Nephron (organoid): ENCODE results near the gene SINHCAF.

Experiments used
- H3K27ac Mint-ChIP-seq, 3 experiments: 2 replicates each; pipeline ENCODE4 v1.8.0; 2020; ENCODE audit warnings: mixed read lengths in 3 of 3, mild to moderate bottlenecking in 2 of 3, moderate library complexity in 1 of 3
- H3K27me3 Mint-ChIP-seq: 2 replicates; pipeline ENCODE4 v1.8.0; 2021; ENCODE audit warnings: low read depth, mild to moderate bottlenecking, moderate library complexity, mixed read lengths
- H3K36me3 Mint-ChIP-seq: 2 replicates; pipeline ENCODE4 v1.8.0; 2020; ENCODE audit warnings: low read depth, mixed read lengths
- H3K4me1 Mint-ChIP-seq: 2 replicates; pipeline ENCODE4 v1.8.0; 2020; ENCODE audit warnings: mixed read lengths
- H3K4me3 Mint-ChIP-seq, 3 experiments: 2 replicates each; pipeline ENCODE4 v1.8.0; 2020; ENCODE audit warnings: mild to moderate bottlenecking in 3 of 3, mixed read lengths in 3 of 3, moderate library complexity in 2 of 3
- H3K9me3 Mint-ChIP-seq: 2 replicates; pipeline ENCODE4 v1.8.0; 2020; ENCODE audit warnings: mixed read lengths
- TF ChIP-seq, protein P1 (sequence below), 3 experiments: fragments of 200-600 bp; sonication (generic); IDR thresholded peaks; one replicate each; pipeline ENCODE4 v1.5.0; 2021; ENCODE audit warnings: antibody characterized with exemption in 3 of 3; ENCODE audit not compliant: unreplicated experiment in 3 of 3

The SINHCAF gene

DNA sequence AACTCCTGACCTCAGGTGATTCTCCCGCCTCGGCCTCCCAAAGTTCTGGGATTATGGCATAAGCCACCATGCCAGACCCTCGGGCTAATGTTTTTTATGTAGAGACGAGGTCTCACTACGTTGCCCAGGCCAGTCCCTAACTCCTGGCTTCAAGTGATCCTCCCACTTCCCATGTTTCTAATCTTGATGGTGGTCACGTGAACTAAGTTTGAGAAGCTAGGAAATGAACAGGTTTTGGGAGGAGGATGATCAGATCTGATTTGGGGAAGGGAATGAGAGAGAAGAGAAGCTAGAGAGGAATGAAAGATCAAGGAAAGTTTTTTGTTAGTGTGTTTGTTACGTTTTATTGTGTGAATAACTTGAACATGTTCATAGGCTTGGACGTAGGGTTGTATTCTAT, 17.2 kb upstream of the SINHCAF start:
- Mint-ChIP-seq H3K4me1 (peaks cover 17% of the 10 kb centered on the region), H3K4me3 (no peak overlapping the region), H3K9me3 (no peaks in the 10 kb centered on the region), H3K36me3 (no peaks in the 10 kb centered on the region), H3K27me3 (no peaks in the 10 kb centered on the region), H3K27ac (no peak overlapping the region)
- TF ChIP-seq, protein P1, sequence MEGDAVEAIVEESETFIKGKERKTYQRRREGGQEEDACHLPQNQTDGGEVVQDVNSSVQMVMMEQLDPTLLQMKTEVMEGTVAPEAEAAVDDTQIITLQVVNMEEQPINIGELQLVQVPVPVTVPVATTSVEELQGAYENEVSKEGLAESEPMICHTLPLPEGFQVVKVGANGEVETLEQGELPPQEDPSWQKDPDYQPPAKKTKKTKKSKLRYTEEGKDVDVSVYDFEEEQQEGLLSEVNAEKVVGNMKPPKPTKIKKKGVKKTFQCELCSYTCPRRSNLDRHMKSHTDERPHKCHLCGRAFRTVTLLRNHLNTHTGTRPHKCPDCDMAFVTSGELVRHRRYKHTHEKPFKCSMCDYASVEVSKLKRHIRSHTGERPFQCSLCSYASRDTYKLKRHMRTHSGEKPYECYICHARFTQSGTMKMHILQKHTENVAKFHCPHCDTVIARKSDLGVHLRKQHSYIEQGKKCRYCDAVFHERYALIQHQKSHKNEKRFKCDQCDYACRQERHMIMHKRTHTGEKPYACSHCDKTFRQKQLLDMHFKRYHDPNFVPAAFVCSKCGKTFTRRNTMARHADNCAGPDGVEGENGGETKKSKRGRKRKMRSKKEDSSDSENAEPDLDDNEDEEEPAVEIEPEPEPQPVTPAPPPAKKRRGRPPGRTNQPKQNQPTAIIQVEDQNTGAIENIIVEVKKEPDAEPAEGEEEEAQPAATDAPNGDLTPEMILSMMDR (IDR thresholded peaks at IDR 0.05; ENCODE audit: unreplicated experiment in 3 of 3): no peak

GRCh38 chr12:31342286-31342685, 16.3 kb upstream of the SINHCAF start:
- no peaks in the 10 kb centered on the region for H3K9me3 Mint-ChIP-seq
- no peaks in the 10 kb centered on the region for H3K27me3 Mint-ChIP-seq
- H3K27ac Mint-ChIP-seq: peak overlapping the region; percentile 0 to 6 (median 3)
- no peaks in the 10 kb centered on the region for H3K36me3 Mint-ChIP-seq
- no peak overlapping the region for H3K4me3 Mint-ChIP-seq
- TF ChIP-seq, protein P1 (IDR thresholded peaks at IDR 0.05; ENCODE audit: unreplicated experiment in 3 of 3): no peak
- peaks cover 17% of the 10 kb centered on the region for H3K4me1 Mint-ChIP-seq

DNA sequence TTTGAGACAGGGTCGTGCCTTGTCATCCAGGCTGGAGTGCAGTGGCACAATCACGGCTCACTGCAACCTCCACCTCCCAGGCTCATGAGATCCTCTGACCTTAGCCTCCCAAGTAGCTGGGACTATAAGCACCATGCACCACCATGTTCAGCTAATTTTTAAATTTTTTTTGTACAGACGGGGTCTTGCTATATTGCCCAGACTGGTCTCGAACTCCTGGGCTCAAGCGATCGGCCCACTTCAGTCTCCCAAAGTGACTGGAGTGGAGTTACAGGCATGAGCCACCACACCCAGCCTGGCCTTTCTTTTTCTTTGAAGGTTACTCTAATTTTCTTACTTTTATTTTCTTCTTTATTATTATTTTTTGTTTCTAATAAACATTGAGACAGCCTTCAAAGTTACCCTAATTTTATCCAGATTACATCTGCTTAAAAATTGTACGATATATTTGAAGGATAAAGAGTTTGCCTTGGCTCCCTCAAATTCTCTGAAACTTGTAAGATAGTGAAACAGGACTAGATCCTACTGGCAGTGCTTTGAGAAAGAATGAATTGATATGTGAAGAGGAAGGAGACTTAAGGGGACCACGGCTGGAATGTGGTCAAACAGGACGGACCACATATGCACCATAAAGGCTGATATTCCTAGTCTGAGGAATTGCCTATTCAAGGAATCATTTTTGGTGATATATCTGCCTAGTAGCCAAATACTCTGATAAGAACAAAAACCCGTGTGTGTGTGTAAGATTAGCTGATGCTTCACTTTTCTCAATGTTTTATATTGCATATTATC, 14.1 kb upstream of the SINHCAF start:
- no peak overlapping the region for H3K4me3 Mint-ChIP-seq
- peaks cover 7% of the 10 kb centered on the region for H3K4me1 Mint-ChIP-seq
- TF ChIP-seq, protein P1 (IDR thresholded peaks at IDR 0.05; ENCODE audit: unreplicated experiment in 3 of 3): no peak
- no peaks in the 10 kb centered on the region for H3K36me3 Mint-ChIP-seq
- H3K27me3 Mint-ChIP-seq: no peaks in the 10 kb centered on the region
- H3K9me3 Mint-ChIP-seq: no peaks in the 10 kb centered on the region
- peak overlapping the region in 1 of 3 experiments; percentile 6 for H3K27ac Mint-ChIP-seq

GRCh38 chr12:31337952-31338351, 12.0 kb upstream of the SINHCAF start:
- no peaks in the 10 kb centered on the region for H3K27me3 Mint-ChIP-seq

DNA sequence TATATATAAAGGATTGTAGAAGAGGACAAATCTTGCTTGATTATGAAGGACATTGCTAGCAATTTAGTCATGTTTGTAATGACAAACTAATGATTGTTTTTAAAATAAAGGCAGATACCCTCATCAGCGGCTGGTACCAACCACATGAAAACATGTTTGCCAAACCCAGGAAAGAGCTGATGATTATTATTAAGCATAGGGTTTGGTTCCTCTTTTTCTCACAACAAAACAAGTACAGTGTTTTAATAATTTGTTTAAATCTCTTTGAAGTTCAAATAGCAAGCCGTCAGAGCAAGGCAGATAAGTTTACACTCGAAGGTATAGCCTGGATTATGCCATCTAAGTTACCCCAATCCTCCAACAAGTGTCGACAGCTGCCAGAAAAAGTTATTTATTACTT, 5.3 kb upstream of the SINHCAF start:
- Mint-ChIP-seq H3K27ac (no peak overlapping the region), H3K9me3 (no peaks in the 10 kb centered on the region), H3K4me1 (peaks cover 6% of the 10 kb centered on the region), H3K4me3 (no peak overlapping the region), H3K27me3 (no peaks in the 10 kb centered on the region), H3K36me3 (no peaks in the 10 kb centered on the region)
- TF ChIP-seq, protein P1 (IDR thresholded peaks at IDR 0.05; ENCODE audit: unreplicated experiment in 3 of 3): no peak

More at GRCh38 chr12:31337952-31338351, 12.0 kb upstream of the SINHCAF start:
- Mint-ChIP-seq H3K4me1 (peaks cover 7% of the 10 kb centered on the region), H3K4me3 (no peak overlapping the region), H3K36me3 (no peaks in the 10 kb centered on the region), H3K9me3 (no peaks in the 10 kb centered on the region), H3K27ac (no peak overlapping the region)
- TF ChIP-seq, protein P1 (IDR thresholded peaks at IDR 0.05; ENCODE audit: unreplicated experiment in 3 of 3): no peak
